Measurements from ENCODE around the gene CBLIF. TPM values are rescaled to one million over a fixed set of nuclear protein-coding genes. Genes with fewer than 3 reads are reported as not detected.

The CBLIF gene
- total RNA-seq, 2 experiments from 2014 or later = not detected

DNA sequence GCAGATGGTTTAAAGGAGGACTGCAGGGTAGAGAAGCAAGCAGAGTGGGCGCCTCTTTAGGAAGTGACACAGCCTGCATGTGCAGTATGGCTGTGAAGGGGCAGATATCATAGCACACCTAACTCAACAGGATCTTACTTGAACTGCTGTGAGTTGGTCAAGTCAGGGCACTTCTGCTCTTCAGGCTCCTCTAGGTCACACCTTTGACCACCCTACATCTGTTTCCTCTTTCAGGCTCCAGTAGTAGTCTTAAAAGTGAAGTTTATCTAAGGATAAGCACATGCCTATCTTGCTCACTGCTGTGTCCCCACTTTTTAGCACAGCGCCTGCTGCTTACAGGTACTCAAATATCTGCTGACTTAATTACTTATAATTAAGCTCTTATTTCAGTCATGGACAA is 41.2 kb downstream of the CBLIF start:
- Histone ChIP-seq H3K4me1 (ENCODE audit: insufficient read depth, low read length, poor library complexity, severe bottlenecking) (peaks cover 14% of the 10 kb centered on the region), H3K36me3 (ENCODE audit: insufficient read depth, low read length) (peaks cover 64% of the 10 kb centered on the region), H3K4me3 (ENCODE audit: low read depth, low read length, poor library complexity, severe bottlenecking) (no peak overlapping the region), H3K9me2 (ENCODE audit: insufficient read depth, low read length) (no peaks in the 10 kb centered on the region), H3K9me3 (ENCODE audit: low read length) (no peaks in the 10 kb centered on the region), H3K79me2 (ENCODE audit: insufficient read depth, low read depth, low read length) (peaks cover 16% of the 10 kb centered on the region), H3K27ac (ENCODE audit: low read depth, low read length, poor library complexity, severe bottlenecking) (no peak overlapping the region), H4K20me1 (ENCODE audit: insufficient read depth, low read length) (peaks cover 2% of the 10 kb centered on the region; the same call in 1 of the 2 replicates), H2AFZ (ENCODE audit: low read length) (no peak overlapping the region), H3K4me2 (ENCODE audit: low read length) (no peak overlapping the region)
- intact Hi-C loops (cut with micrococcal nuclease; ENCODE audit: unreplicated experiment) = no loop called here
- no peak for DNase-seq (ENCODE audit: low spot score)
- CTCF ChIA-PET (ENCODE audit: unreplicated experiment) = interaction anchor here (1.0 kb wide), 1 partner anchor 49 kb away, joined by 3 read pairs; the partner anchor contains the start of gene STX3
- no peak for TF ChIP-seq EZH2phosphoT487 (IDR thresholded peaks at IDR 0.05; ENCODE audit: borderline replicate concordance, low read depth, low read length)
- TF ChIP-seq, protein P1, sequence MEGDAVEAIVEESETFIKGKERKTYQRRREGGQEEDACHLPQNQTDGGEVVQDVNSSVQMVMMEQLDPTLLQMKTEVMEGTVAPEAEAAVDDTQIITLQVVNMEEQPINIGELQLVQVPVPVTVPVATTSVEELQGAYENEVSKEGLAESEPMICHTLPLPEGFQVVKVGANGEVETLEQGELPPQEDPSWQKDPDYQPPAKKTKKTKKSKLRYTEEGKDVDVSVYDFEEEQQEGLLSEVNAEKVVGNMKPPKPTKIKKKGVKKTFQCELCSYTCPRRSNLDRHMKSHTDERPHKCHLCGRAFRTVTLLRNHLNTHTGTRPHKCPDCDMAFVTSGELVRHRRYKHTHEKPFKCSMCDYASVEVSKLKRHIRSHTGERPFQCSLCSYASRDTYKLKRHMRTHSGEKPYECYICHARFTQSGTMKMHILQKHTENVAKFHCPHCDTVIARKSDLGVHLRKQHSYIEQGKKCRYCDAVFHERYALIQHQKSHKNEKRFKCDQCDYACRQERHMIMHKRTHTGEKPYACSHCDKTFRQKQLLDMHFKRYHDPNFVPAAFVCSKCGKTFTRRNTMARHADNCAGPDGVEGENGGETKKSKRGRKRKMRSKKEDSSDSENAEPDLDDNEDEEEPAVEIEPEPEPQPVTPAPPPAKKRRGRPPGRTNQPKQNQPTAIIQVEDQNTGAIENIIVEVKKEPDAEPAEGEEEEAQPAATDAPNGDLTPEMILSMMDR (conservative IDR thresholded peaks at IDR 0.05; ENCODE audit: low read length) = no peak
- BruUV-seq (replicated peaks) = no TSS peak
- POLR2A ChIA-PET = no interaction called here

DNA sequence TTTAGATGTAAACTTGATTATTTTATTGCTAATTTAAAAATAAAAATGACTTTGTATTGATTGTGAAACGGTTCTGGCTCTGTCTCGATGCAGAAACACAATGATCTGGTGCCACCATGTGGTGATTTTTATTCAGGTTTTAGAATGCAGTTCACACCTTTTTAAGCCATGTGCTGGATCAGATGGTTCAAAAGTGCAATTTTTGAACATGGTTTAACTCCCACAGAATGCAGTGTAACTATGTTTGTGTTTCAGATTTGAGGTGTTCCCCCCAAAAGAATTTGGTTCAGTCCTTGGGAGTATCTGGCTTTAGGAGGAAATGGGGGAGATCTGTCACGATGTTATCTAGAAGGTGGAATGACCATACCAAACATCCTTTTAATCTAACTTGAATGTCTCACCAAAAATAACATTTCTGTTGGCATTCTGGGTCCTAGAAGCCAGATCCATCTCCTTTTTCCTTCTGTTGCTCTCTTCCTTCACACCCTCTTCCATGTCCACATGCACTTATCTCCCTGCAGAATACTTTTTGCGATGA is 42.6 kb downstream of the CBLIF start:
- intact Hi-C loops (cut with micrococcal nuclease; ENCODE audit: unreplicated experiment) = loop anchor here (1.0 to 2.0 kb wide), 2 partner anchors 48 to 266 kb away; no protein-coding TSS in a partner anchor
- H3K79me2 ChIP-seq (ENCODE audit: insufficient read depth, low read depth, low read length) = peaks cover 2% of the 10 kb centered on the region; the same call in 1 of the 2 replicates
- no peak overlapping the region for H3K4me3 ChIP-seq (ENCODE audit: low read depth, low read length, poor library complexity, severe bottlenecking)
- H4K20me1 ChIP-seq (ENCODE audit: insufficient read depth, low read length) = no peaks in the 10 kb centered on the region
- H2AFZ ChIP-seq (ENCODE audit: low read length) = no peak overlapping the region
- ChIA-PET POLR2A (interaction anchor here (1.7 kb wide), 1 partner anchor 31 kb away, joined by 11 read pairs; no protein-coding TSS in a partner anchor), CTCF (ENCODE audit: unreplicated experiment) (interaction anchor here (1.0 to 1.1 kb wide), 2 partner anchors 48 to 117 kb away, joined by 3 to 9 read pairs; partner anchors contain the start of gene STX3)
- no peak for TF ChIP-seq EZH2phosphoT487 (IDR thresholded peaks at IDR 0.05; ENCODE audit: borderline replicate concordance, low read depth, low read length)
- TF ChIP-seq, protein P1 (conservative IDR thresholded peaks at IDR 0.05; ENCODE audit: low read length) = peak; percentile 92
- DNase-seq (ENCODE audit: low spot score) = peak; percentile 73
- H3K36me3 ChIP-seq (ENCODE audit: insufficient read depth, low read length) = peaks cover 50% of the 10 kb centered on the region
- no peaks in the 10 kb centered on the region for H3K9me2 ChIP-seq (ENCODE audit: insufficient read depth, low read length)
- no peak overlapping the region for H3K27ac ChIP-seq (ENCODE audit: low read depth, low read length, poor library complexity, severe bottlenecking)
- BruUV-seq (replicated peaks) = no TSS peak
- no peaks in the 10 kb centered on the region for H3K9me3 ChIP-seq (ENCODE audit: low read length)
- peaks cover 4% of the 10 kb centered on the region for H3K4me1 ChIP-seq (ENCODE audit: insufficient read depth, low read length, poor library complexity, severe bottlenecking)
- H3K4me2 ChIP-seq (ENCODE audit: low read length) = no peak overlapping the region
